Nucleus accumbens (tissue), 56 donors: ENCODE measurements around the gene HS2ST1.
"Not testable (repeated sequence)": the region's sequence is repeated elsewhere in the genome, so short reads cannot be mapped to it uniquely, and the experiment has no call there.

Experiments
- DNase-seq, 56 donors: peaks; one replicate each; lab custom pipeline; 2025; lab: John Stamatoyannopoulos, UW

The HS2ST1 gene

GRCh38 chr1:86914601-86914997, at the start of gene HS2ST1:
Gene HS2ST1 (plus strand): TSS chr1:86914635.
- peak in 1 of 56 donors; percentile 91 for DNase-seq

GRCh38 chr1:86865973-86866637, 48.3 kb upstream of the HS2ST1 start:
- DNase-seq = no peak

GRCh38 chr1:86866665-86867064, 47.8 kb upstream of the HS2ST1 start:
- no peak for DNase-seq

DNA sequence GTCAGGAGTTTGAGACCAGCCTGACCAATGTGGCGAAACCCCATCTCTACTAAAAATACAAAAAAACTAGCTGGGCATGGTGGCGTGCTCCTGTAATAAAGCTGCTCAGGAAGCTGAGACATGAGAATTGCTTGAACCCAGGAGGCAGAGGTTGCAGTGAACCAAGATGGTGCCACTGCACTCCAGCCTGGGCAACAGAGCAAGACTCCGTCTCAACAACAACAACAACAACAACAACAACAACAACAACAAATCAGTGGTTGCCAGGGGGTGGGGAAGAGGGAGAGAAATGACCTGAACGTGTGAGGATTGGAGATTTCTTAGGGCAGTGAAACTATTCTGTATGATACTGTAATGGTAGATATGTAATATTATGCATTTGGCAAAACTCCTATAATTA, 47.2 kb upstream of the HS2ST1 start:
- DNase-seq = not testable (repeated sequence)

- no peak for DNase-seq
Measured at GRCh38 chr1:86868477-86868876, 46.0 kb upstream of the HS2ST1 start.

- DNase-seq = no peak
Measured at GRCh38 chr1:86871001-86871400, 43.4 kb upstream of the HS2ST1 start.

- DNase-seq = no peak
Measured at GRCh38 chr1:86872086-86872485, 42.3 kb upstream of the HS2ST1 start.

DNA sequence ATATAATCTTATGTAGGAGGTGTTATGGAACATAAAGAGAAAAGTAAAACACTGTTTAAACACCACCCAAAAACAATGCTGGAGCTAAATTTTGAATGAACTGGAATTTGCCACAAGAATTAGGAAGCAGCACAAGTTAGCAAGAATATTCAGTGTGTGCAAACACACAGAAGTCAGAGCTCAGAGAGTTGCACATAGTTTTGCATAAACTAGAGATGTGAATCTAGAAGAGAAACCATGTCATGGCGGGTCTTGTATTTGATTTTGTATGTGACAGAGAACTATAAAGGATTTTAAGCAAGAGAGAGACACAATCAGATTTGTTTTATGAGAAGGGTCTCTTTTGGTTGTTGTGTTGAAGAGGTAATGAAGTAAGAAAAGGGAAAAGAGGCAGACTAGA, 38.7 kb upstream of the HS2ST1 start:
- no peak for DNase-seq

DNA sequence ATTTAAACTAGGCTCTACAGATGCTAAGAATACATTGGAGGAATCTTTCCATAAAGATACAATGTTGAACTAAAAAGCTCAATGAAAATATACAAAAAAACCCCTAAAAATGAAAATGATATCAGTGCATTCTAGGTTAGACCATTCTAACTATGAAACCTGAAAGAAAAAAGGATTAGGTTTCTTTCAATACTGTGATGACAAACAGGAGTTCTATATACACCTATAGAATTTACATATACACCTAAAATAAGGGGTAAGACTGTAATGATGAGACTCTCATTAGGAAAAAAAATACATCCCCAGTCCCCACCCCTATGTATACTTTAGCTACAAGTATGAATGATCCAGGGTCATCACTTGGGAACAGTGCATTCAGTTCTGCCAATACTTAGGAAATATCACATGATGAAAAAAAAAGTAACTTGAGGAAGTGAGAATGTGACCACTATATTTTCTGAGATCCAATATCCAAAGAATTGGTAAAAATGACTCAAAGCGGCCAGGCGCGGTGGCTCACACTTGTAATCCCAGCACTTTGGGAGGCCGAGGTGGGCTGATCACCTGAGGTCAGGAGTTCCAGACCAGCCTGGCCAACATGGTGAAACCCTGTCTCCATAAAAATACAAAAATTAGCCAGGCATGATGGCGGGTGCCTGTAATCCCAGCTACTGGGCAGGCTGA, 26.8 kb upstream of the HS2ST1 start:
- DNase-seq = no peak

- no peak for DNase-seq
Measured at GRCh38 chr1:86888327-86888726, 26.1 kb upstream of the HS2ST1 start.

DNA sequence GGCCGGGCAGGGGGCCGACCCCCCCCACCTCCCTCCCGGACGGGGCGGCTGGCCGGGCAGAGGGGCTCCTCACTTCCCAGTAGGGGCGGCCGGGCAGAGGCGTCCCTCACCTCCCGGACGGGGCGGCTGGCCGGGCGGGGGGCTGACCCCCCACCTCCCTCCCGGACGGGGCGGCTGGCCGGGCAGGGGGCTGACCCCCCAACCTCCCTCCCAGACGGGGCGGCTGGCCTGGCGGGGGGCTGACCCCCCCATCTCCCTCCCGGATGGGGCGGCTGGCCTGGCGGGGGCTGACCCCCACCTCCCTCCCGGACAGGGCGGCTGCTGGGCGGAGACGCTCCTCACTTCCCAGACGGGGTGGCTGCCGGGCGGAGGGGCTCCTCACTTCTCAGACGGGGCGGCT, 15.0 kb upstream of the HS2ST1 start:
- DNase-seq = not testable (repeated sequence)

GRCh38 chr1:86905875-86906274, 8.6 kb upstream of the HS2ST1 start:
- no peak for DNase-seq

- DNase-seq = no peak
Measured at GRCh38 chr1:86906419-86906818, 8.0 kb upstream of the HS2ST1 start.

DNA sequence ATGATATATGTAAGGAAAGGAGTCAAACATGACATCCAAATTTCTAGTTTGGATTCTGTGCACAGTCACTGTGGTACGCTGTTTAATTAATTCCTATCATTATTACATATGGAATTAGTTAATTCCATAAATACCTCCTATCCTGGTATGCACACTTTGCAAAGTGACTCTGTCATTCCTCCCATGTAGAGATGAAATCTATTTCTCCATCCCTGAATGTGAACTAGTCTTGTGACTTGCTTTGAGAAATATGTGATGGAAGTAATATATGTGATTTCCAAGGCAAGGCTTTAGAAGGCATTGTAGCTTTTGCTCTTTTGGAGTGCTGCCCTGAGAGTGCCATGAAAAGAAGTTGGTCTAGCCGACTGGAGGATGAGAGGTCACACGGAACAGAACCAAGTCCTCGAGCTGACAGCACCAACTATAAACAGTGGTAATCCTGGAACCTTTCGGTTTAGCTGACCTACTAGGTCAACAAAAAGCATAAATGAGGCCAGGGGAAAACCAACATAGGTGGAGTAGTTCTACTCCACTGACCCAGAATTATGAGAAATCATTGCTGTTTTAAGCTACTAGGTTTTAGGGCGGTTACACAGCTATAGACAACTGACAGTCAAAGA, 2.0 kb upstream of the HS2ST1 start:
- no peak for DNase-seq

DNA sequence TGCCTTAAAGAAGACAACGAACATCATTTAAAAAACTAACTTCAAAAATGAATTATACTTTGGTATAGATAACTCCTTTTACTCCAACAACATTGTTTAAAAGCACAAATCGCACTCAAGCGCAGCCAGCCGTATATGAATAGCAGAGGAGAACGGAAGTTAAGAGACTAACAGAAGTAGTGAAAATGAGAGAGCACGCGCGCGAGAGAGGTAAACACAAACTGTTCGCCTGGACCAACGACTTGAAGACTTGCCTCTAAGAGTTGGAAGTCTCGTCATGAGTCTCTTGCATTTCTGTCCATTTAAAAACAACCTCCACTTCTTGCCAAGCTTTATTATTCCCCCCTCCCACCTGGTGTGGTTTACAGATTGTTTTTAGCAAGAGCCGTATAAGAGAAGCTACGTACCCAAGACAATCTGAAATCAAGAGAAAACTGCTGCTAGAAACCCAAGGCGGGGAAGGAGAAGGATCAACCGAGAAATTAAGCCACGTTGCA, 988 bp upstream of the HS2ST1 start:
- peak in 5 of 56 donors; percentile 2 to 9 (median 4) for DNase-seq

GRCh38 chr1:86913896-86914600, 387 bp upstream of the HS2ST1 start, which contains the start of gene SELENOF:
Gene SELENOF (minus strand): TSS chr1:86914126. CDS start chr1:86914111, 15 bp downstream.
- DNase-seq = peak; percentile 73 to 99 (median 96)

DNA sequence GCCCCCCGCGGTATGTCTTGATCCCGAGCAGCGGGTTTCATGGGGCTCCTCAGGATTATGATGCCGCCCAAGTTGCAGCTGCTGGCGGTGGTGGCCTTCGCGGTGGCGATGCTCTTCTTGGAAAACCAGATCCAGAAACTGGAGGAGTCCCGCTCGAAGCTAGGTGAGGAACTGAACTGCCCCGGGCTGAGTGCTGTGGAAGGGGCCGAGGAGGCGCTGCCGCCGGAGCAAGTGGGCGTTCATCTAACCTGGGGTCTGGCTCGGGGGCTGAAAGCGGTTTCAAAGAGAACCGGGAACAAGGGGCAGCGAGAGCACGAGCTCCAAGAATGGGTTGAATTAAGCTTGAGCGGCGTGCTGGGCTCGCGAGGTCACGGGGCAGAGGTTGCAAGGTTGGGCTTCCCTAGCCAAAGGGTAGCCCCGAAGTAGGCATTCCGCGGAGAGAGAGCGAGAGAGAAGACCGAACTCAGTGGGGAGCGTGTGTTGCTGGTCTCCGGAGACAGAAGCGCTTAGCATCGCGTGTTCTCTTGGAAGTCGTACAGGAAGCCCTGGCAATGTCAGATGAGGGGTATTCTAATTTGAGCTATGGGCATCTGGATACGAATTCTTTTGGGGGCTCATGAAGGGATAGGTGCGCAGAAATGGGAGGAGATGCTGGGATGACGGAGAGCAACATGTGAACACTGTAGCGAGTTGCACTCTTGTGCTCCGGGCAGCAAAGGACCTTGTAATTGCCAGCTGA, 732 bp downstream of the HS2ST1 start:
- peak in 52 of 56 donors; percentile 9 to 79 (median 57) for DNase-seq

GRCh38 chr1:86915737-86916235, 1.4 kb downstream of the HS2ST1 start:
- no peak for DNase-seq

DNA sequence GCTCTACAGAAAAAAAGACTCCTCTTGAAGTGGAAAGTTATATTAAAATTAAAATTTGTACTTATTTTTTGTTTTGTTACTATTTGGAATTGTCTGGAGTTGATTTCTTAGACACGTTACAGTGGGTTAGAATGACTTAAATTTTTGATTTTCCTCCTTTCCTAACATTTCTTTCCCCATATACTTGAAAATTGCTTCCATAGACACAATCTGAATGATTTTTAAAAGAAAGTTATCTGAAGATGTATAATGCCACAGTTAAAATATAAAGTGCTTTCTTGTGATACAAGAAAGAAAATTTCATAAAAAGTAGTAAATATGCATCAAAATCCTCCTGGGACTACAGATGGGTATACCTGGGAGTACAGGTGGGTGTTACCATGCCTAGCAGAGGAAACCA, 2.3 kb downstream of the HS2ST1 start:
- no peak for DNase-seq

GRCh38 chr1:86922445-86922844, 8.0 kb downstream of the HS2ST1 start:
- no peak for DNase-seq
